UCSD-AML1 (cell line): ENCODE data around the gene AKR1E2.

Source experiments
- DNase-seq: peaks from one replicate; lab custom pipeline; 2025; ENCODE audit not compliant: unreplicated experiment; lab: John Stamatoyannopoulos, UW

Gene AKR1E2

GRCh38 chr10:4889959-4890358 lies 64.0 kb downstream of the AKR1E2 start:
- no peak for DNase-seq

- DNase-seq = no peak
Measured at GRCh38 chr10:4892681-4893080, 66.7 kb downstream of the AKR1E2 start.

- no peak for DNase-seq
Measured at GRCh38 chr10:4894335-4894734, 68.3 kb downstream of the AKR1E2 start.
